HAP-1 (cell line): ENCODE results near the gene LRIG1.

Experiments used
- DNase-seq, 2 experiments: peaks; one replicate each; pipeline ENCODE4 v3.0.0-alpha.2; 2016 to 2020; ENCODE audit warnings: low spot score in 2 of 2
- H3K27me3 ChIP-seq: fragments of 250-450 bp; sonication (Bioruptor Pico); 2 replicates; pipeline ENCODE4 v1.5.1; 2020; ENCODE audit warnings: low read depth, mild to moderate bottlenecking, moderate library complexity
- H3K36me3 ChIP-seq: fragments of 250-450 bp; sonication (Bioruptor Pico); replicated peaks from 2 replicates; pipeline ENCODE4 v1.5.1; 2020; ENCODE audit warnings: mild to moderate bottlenecking
- H3K4me1 ChIP-seq: fragments of 250-450 bp; sonication (Bioruptor Pico); 2 replicates; pipeline ENCODE4 v1.5.1; 2020; ENCODE audit warnings: mild to moderate bottlenecking
- H3K4me3 ChIP-seq: fragments of 250-450 bp; sonication (Bioruptor Pico); 2 replicates; pipeline ENCODE4 v1.5.1; 2020; ENCODE audit warnings: mild to moderate bottlenecking, moderate library complexity
- H3K9me3 ChIP-seq: fragments of 250-450 bp; sonication (Bioruptor Pico); 2 replicates; pipeline ENCODE4 v1.5.1; 2020; ENCODE audit warnings: mild to moderate bottlenecking, moderate library complexity
- in situ Hi-C: fragments of 300-500 bp; cut with MboI; formaldehyde crosslinking; loops from 3 replicates; pipeline ENCODE4 v1.14.3; 2020; ENCODE audit warnings: low sequenced_read_pairs, inconsistent platforms, mixed read lengths

Gene LRIG1

DNA sequence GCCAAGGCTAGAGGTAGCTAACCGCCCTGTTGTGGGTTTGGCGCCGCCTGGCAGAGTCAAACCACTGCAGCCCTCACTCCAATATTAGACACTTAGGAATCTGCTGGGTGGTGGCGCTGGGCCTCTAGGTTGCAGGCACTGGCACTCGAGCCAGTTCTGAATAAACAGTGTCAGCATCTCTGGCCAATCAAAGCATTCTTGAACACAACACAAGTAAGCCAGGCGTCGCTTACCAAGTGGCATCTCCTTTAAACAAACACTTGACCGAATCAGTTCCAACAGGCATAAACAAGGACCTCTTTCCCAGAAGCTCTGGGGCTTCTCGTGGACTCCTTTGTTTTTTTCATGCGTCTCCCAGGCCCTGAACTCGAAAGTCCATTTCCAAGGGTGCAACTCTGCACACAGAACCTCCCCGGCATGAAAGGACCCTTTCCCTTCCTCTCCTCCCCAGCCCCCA, 82.3 kb downstream of the LRIG1 start:
- Histone ChIP-seq H3K36me3 (no peaks in the 10 kb centered on the region), H3K27me3 (no peaks in the 10 kb centered on the region), H3K9me3 (peaks cover 14% of the 10 kb centered on the region), H3K4me1 (peaks cover 12% of the 10 kb centered on the region), H3K4me3 (no peak overlapping the region)
- peak in 1 of 2 experiments; percentile 29 for DNase-seq
- in situ Hi-C loops, result no loop called here

DNA sequence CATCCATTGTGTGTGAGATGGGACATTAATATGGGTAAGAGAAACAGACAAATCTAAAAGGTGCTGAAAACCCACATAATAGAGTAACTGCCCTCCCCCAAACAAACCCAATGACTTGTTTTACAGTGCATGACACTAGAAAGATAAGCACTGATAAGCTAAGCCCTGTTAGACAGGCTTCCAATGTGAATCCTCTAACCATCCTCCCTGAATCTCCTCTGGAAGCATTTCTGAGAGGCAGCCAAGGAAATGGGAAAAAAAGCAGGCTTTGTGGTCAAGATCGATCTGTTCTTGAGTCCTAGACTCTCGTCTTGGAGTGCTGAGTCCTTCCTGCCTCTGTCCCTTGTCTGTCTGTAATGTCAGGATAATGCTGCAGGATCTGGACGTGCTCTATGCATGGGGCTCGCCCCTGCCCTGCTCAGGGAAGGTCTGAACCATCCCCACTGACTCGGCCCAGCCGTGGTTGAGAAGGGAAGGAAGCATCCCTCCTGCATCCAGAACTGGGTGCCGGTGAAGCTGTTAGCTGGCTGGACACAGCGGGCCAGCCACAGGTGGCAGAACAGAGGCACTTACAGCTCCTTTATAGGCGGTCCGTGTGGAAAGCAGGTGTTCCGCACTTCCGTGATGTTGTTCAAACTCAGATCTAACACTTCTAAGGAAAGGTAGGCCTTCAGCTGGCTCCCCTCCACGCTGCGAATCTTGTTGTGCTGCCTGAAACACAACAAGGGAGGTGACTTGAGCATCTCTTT, 84.1 kb downstream of the LRIG1 start:
- Histone ChIP-seq H3K9me3 (peaks cover 6% of the 10 kb centered on the region), H3K36me3 (no peaks in the 10 kb centered on the region; the same call in 1 of the 2 replicates), H3K27me3 (no peaks in the 10 kb centered on the region), H3K4me1 (peaks cover 12% of the 10 kb centered on the region), H3K4me3 (no peak overlapping the region)
- in situ Hi-C loops, result no loop called here
- DNase-seq, result no peak

DNA sequence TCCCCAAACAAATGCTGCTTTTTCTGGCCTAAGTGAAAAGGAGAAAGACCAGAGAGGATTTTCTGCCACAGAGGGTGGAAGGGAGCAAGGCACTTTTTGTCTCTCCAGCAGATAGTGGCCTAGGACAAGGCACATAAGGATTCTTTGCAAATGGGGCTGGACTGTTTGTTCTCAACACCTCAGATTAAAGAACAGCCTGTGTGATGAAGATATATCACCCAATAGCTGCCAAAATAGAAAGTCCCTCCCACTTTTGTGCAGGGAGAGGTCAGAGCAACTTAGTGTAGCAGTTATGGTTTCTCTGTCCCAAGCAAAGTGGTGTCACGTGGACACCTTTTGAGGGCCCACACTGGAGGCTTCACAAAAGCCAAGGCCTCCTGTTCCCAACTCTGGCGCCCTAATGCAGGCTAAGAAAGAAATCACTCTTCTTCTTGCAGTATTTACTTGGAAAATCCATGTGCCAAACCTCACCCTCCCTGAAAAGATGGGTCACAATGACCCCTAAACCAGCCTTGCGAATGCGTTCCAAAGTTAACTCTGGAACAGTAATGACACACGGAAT, 84.9 kb downstream of the LRIG1 start:
- peaks cover 12% of the 10 kb centered on the region for H3K4me1 ChIP-seq
- in situ Hi-C loops, result no loop called here
- H3K9me3 ChIP-seq, result peaks cover 3% of the 10 kb centered on the region
- no peaks in the 10 kb centered on the region for H3K27me3 ChIP-seq
- H3K4me3 ChIP-seq, result no peak overlapping the region
- DNase-seq, result no peak
- no peaks in the 10 kb centered on the region; the same call in 1 of the 2 replicates for H3K36me3 ChIP-seq

DNA sequence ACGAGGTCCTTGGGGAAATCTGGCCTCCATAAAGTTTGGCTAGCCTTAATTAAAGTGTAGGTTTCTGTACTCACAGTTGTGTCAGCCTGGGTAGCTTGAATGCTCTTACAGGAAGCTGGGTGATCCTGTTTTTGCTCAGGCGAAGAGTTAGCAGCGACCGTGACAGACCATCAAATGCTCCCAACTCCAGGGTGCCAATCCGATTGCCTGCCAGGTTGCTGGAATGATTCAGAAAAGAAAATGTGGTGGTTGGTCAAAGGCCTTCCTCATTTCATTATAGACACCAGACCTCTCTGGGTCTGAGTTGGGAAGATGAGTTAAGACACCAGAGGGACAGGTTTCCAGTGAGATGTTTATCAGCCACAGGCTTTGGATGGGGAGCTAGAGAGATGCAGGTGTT, 86.0 kb downstream of the LRIG1 start:
- in situ Hi-C loops, result no loop called here
- H3K4me1 ChIP-seq, result peaks cover 12% of the 10 kb centered on the region
- DNase-seq, result no peak
- H3K9me3 ChIP-seq, result peaks cover under 1% of the 10 kb centered on the region; the same call in 1 of the 2 replicates
- H3K4me3 ChIP-seq, result no peak overlapping the region
- no peaks in the 10 kb centered on the region; the same call in 1 of the 2 replicates for H3K36me3 ChIP-seq
- H3K27me3 ChIP-seq, result no peaks in the 10 kb centered on the region

DNA sequence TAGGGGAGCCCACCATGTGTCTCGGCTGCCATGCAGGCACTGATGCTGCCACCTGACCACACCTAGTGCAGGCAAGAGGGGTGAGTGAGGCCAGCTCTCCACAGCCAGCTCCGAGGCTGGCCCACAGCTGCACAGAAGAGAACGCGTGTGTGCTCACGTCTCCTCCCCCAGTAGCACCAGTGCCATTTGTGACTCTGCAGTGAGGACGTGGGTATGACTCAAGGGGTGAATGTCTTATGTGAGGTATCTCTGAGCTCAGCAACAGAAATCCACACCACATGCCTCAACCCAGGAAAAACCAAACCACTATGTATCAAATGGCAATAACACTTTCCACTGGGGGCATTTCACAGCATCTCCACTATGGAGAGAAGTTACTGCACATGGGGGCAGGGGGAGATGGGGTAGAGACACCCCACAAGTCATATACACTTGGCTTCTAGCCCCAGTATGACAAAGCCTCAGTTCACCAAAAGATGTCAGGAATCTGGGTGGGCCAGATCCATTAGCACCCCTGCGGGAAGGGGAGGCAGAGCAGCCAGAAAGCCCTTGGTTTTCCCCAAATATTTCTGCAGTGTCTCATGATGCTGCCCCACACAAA, 87.6 kb downstream of the LRIG1 start:
- DNase-seq, result no peak
- in situ Hi-C loops, result no loop called here
- Histone ChIP-seq H3K4me3 (no peak overlapping the region), H3K4me1 (peaks cover under 1% of the 10 kb centered on the region), H3K27me3 (no peaks in the 10 kb centered on the region), H3K36me3 (no peaks in the 10 kb centered on the region; the same call in 1 of the 2 replicates), H3K9me3 (no peaks in the 10 kb centered on the region)

DNA sequence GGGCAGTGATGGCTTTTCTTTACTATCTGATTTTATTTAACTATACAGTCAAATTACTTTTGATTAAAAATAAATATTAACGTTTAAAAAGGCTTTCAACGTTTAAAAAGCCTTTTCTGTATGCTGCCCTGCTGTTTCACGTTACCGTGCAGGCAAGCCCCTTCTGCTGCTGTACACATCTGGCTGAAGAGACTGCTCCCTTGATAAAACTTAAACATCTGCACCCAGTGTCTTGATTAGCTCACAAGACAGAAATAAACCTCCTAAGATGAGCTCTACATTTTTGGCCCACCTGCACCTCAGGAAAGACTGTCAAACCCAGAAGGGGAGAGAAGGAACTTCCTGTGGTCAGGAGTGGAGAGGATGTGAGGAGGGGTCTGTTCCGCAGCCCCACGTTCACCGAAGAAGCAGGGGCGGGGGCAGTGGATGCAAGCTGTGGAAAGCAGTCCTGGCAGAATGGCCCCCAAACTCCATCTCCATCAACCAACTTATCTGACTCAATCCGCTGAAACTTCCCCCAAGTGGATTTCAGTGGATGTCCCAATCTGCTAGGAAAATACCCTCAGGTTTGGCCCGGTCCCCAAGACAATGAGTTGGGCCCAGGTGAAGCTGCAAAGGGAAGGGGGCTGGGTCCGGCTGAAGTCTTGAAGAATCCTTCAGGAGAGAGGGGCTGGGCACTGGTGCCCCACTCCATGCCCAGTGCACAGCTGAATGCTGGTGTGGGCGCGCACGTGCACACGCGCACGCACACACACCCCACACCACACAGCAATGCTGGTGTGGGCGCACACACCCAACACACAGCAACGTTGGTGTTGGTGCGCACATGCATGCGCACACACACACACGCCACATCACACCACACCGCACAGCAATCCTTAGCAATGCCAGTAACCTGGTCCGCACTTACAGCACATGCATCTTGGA, 88.6 kb downstream of the LRIG1 start:
- no peaks in the 10 kb centered on the region; the same call in 1 of the 2 replicates for H3K36me3 ChIP-seq
- no peak overlapping the region for H3K4me3 ChIP-seq
- peaks cover 5% of the 10 kb centered on the region; the same call in 1 of the 2 replicates for H3K4me1 ChIP-seq
- no peak for DNase-seq
- H3K27me3 ChIP-seq, result no peaks in the 10 kb centered on the region
- H3K9me3 ChIP-seq, result no peaks in the 10 kb centered on the region
- in situ Hi-C loops, result no loop called here

DNA sequence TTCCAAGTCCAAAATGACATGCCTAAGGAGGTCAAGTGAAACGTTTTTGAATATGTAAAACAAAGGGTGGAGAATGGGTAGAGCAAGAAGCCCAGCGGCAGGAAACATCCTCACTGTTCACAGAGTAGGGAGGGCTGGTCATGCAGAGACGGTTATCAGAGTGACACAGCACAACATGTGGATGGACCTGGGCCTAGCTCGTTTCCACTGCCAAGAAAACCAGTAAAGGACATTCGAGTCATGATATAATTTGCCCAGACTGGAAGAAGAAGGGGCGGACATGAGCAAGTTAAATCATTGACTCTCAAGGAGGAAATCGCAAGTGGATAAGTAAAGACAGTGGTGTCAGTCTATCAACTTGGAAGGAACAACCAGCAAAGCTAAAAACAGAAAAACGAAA, 89.3 kb downstream of the LRIG1 start:
- DNase-seq, result no peak
- H3K4me3 ChIP-seq, result no peak overlapping the region
- in situ Hi-C loops, result no loop called here
- no peaks in the 10 kb centered on the region; the same call in 1 of the 2 replicates for H3K36me3 ChIP-seq
- H3K9me3 ChIP-seq, result no peaks in the 10 kb centered on the region
- peaks cover 5% of the 10 kb centered on the region; the same call in 1 of the 2 replicates for H3K4me1 ChIP-seq
- no peaks in the 10 kb centered on the region for H3K27me3 ChIP-seq

DNA sequence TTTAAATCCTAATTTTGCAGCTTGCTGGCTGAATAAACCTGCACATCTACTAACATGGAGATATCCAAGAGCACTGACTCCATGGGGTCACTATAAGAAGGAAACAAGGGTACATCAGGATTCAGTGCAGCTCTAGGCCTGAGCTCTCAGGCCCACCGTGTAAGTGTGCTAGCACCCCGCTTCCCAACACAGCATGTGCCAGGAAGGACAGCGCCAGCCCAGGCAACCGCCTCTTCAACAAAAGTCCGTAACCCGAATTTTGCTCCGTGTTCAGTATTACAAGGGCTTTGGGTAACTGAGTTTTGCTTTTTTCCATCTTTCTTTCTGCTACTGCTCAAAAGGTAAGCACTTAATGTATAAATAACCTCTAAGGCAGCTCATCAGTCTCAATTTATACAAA, 89.8 kb downstream of the LRIG1 start:
- in situ Hi-C loops, result no loop called here
- no peak overlapping the region for H3K4me3 ChIP-seq
- DNase-seq, result no peak
- no peaks in the 10 kb centered on the region for H3K27me3 ChIP-seq
- H3K4me1 ChIP-seq, result peaks cover 5% of the 10 kb centered on the region; the same call in 1 of the 2 replicates
- H3K36me3 ChIP-seq, result no peaks in the 10 kb centered on the region; the same call in 1 of the 2 replicates
- no peaks in the 10 kb centered on the region for H3K9me3 ChIP-seq

DNA sequence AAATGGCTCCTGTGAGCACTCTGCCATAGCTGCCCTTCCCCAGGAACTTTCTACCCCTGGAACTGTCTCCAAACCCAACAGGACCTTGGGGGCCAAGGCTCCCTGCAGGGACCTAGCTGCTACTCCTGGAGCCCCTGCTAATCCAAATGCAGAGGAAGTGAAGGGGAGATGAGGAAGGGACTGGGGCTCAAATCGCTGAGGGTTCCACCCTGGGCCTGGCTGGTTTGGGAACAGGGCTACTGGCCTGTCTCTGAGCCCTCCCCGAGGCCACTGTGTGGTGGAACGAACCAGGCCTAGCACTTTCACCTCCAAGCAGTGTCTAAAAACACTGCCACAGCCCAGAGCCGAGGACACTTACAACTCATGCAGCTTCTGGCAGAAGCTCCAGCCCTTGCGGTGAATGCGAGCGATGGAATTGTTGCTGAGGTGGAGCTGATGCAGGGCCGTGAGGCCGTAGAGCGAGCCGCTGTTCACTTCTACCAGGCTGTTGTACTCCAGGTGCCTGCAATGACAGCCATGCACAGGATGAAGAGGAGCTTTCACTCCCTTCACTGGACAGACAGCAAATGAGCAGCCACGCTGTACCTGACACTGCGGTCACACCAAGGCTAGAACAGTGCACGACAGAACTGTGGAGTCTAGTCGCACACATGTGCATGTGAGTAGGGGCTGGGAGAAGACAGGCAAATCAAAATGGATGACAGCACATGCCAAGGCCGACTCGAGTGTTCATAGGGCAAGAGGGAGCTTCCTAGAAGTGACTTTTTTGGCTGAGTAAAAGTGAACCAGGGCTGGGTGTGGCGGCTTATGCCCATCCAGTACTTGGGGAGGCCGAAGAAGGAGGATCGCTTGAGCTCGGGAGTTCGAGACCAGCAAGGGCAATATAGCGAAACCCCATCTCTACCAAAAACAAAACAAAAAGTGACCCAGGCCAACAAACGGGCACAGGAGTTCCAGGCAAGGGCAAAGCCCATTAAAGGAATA, 90.8 kb downstream of the LRIG1 start:
- H3K4me1 ChIP-seq, result peaks cover 5% of the 10 kb centered on the region; the same call in 1 of the 2 replicates
- no peak for DNase-seq
- no peaks in the 10 kb centered on the region; the same call in 1 of the 2 replicates for H3K36me3 ChIP-seq
- no peaks in the 10 kb centered on the region for H3K9me3 ChIP-seq
- no peaks in the 10 kb centered on the region for H3K27me3 ChIP-seq
- in situ Hi-C loops, result no loop called here
- no peak overlapping the region for H3K4me3 ChIP-seq

DNA sequence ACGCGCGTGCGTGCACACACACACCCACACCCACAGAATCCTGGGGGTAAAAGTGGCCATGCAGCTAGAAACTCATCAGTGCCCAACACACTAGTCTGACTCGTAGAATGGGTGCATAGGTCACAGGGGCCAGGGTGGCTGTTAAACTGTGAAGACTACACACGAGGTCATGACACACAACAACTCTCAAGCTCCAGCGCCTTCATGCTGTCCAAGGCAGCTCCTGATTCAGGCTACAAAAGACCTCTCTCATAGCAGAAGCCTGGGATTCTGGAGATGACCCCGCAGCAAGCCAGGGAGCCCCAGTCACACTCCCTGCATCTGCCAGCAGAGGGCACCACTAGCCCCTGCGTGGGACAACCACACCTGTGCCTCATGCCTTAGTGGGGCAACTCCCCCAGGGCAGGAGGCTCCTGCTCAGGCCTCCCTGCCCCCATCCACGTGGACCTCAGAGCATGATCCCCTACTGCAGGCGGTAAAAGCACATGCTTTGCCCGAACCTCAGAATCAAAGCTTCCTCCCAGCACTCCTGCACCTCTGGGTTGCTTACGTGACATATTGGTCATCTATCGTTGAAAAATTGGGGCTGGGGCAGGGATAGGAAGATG, 93.1 kb downstream of the LRIG1 start:
- Histone ChIP-seq H3K4me1 (peaks cover 5% of the 10 kb centered on the region; the same call in 1 of the 2 replicates), H3K36me3 (no peaks in the 10 kb centered on the region; the same call in 1 of the 2 replicates), H3K27me3 (no peaks in the 10 kb centered on the region), H3K9me3 (no peaks in the 10 kb centered on the region), H3K4me3 (no peak overlapping the region)
- peak; percentile 25 to 86 for DNase-seq
- in situ Hi-C loops, result no loop called here

DNA sequence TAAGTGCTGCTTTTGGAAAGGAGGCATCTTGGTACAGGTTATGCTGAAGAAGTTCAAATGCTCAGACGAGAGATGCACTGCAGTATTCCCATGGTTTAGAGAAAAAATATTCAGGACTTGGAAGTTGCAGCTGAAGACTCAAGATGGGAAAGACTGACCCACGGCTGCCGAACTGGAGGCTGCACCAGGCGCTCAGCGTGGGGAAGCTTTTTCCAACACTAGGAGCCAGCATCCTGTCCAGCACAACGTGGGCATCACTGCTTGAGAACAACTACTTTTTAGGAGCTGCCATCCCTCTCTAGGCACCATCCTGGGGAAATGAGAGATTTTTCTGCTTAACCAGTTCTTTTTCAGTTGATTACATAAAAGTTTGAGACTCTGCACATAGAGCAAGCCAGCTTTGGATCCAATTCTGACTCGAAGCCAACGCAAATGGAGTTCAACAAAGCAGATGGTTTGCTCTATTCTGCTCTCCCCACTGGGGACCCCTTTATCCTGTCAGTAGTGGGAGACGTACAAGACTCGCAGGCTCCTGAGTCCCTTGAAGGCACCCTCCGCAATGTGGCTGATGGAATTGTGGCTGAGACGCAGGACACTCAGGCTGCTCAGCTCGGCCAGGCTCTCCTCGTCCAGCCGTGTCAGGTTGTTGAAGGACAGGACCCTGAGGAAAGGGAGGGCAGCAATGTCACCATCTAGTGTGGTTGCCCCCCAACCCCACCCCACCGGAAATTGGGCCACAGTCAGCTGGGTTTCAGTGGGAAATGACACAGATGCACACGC, 93.8 kb downstream of the LRIG1 start:
- Histone ChIP-seq H3K4me1 (peaks cover 5% of the 10 kb centered on the region; the same call in 1 of the 2 replicates), H3K27me3 (no peaks in the 10 kb centered on the region), H3K9me3 (no peaks in the 10 kb centered on the region), H3K4me3 (no peak overlapping the region), H3K36me3 (no peaks in the 10 kb centered on the region; the same call in 1 of the 2 replicates)
- DNase-seq, result no peak
- in situ Hi-C loops, result no loop called here
